HG03196 (cell line): ENCODE results near the gene TDRD1.

Source experiments
- ATAC-seq: cut with Tn5 transposase; IDR thresholded peaks from one replicate; pipeline ENCODE4 v1.9.1; 2021; ENCODE audit not compliant: unreplicated experiment

Gene TDRD1

GRCh38 chr10:114259824-114260223 is 80.7 kb downstream of the TDRD1 start:
- no peak for ATAC-seq

- no peak for ATAC-seq
Observed at GRCh38 chr10:114260366-114260765, 81.2 kb downstream of the TDRD1 start.

- ATAC-seq, result no peak
Observed at GRCh38 chr10:114261076-114261475, 81.9 kb downstream of the TDRD1 start.

GRCh38 chr10:114262496-114262895 is 83.3 kb downstream of the TDRD1 start:
- ATAC-seq, result no peak

- ATAC-seq, result no peak
Observed at GRCh38 chr10:114265392-114266053, 86.4 kb downstream of the TDRD1 start.

- no peak for ATAC-seq
Observed at GRCh38 chr10:114266521-114266920, 87.4 kb downstream of the TDRD1 start.

GRCh38 chr10:114271075-114271778 is 92.1 kb downstream of the TDRD1 start:
- ATAC-seq, result no peak

- no peak for ATAC-seq
Observed at GRCh38 chr10:114271779-114272167, 92.6 kb downstream of the TDRD1 start.

- ATAC-seq, result no peak
Observed at GRCh38 chr10:114272696-114273095, 93.5 kb downstream of the TDRD1 start.

- no peak for ATAC-seq
Observed at GRCh38 chr10:114273910-114274309, 94.8 kb downstream of the TDRD1 start.

- no peak for ATAC-seq
Observed at GRCh38 chr10:114274616-114275453, 95.7 kb downstream of the TDRD1 start.

- no peak for ATAC-seq
Observed at GRCh38 chr10:114276066-114276465, 96.9 kb downstream of the TDRD1 start.

GRCh38 chr10:114276671-114277070 is 97.5 kb downstream of the TDRD1 start:
- no peak for ATAC-seq

GRCh38 chr10:114278140-114278883 is 99.2 kb downstream of the TDRD1 start:
- ATAC-seq, result no peak

GRCh38 chr10:114278884-114279191 is 99.7 kb downstream of the TDRD1 start:
- ATAC-seq, result no peak

GRCh38 chr10:114279289-114279688 is 100.1 kb downstream of the TDRD1 start:
- ATAC-seq, result no peak

- ATAC-seq, result no peak
Observed at GRCh38 chr10:114279901-114280644, 100.9 kb downstream of the TDRD1 start.

- no peak for ATAC-seq
Observed at GRCh38 chr10:114281006-114281405, 101.9 kb downstream of the TDRD1 start.

GRCh38 chr10:114281461-114281860 is 102.3 kb downstream of the TDRD1 start:
- ATAC-seq, result no peak
